ENCODE measurements around the gene CACNA1G.

DNA sequence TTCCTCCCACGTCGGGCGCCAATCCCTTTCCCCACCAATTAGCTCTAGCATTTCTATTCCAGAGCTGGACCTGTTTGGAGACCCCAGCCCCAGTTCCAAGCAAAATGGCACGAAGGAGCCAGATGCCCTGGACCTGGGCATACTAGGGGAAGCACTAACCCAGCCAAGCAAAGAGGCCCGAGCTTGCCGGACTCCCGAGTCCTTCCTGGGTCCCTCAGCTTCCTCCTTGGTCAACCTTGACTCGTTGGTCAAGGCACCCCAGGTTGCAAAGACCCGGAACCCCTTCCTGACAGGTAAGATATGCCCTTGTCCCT, 19.2 kb upstream of the CACNA1G start:
- TF ChIP-seq, protein P1, sequence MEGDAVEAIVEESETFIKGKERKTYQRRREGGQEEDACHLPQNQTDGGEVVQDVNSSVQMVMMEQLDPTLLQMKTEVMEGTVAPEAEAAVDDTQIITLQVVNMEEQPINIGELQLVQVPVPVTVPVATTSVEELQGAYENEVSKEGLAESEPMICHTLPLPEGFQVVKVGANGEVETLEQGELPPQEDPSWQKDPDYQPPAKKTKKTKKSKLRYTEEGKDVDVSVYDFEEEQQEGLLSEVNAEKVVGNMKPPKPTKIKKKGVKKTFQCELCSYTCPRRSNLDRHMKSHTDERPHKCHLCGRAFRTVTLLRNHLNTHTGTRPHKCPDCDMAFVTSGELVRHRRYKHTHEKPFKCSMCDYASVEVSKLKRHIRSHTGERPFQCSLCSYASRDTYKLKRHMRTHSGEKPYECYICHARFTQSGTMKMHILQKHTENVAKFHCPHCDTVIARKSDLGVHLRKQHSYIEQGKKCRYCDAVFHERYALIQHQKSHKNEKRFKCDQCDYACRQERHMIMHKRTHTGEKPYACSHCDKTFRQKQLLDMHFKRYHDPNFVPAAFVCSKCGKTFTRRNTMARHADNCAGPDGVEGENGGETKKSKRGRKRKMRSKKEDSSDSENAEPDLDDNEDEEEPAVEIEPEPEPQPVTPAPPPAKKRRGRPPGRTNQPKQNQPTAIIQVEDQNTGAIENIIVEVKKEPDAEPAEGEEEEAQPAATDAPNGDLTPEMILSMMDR (IDR thresholded peaks at IDR 0.05; ENCODE audit: insufficient read depth, low read depth, low read length) = no peak
- no peak for TF ChIP-seq EZH2 (IDR thresholded peaks at IDR 0.05; ENCODE audit: insufficient read depth, low read length)
